Ovary (tissue), 9 donors: ENCODE results near the gene ZNF8. TPM values are rescaled to one million over a fixed set of nuclear protein-coding genes. Genes with fewer than 3 reads are reported as not detected.

Experiments
- DNase-seq, 5 donors: peaks; one replicate each; pipeline ENCODE4 v3.0.0-alpha.2; 2019 to 2020
- H3K27ac ChIP-seq, 2 donors: fragments of 200-600 bp; one replicate each; pipeline versions ENCODE4 v1.5.1 to v1.8.0; 2019 to 2022
- H3K27me3 ChIP-seq: fragments of 200-600 bp; one replicate; pipeline ENCODE4 v1.8.0; 2022
- H3K36me3 ChIP-seq: fragments of 200-600 bp; sonication (generic); one replicate; pipeline ENCODE4 v1.5.1; 2019
- H3K4me1 ChIP-seq: one replicate; pipeline ENCODE4 v1.8.1; 2013; ENCODE audit warnings: mild to moderate bottlenecking, moderate library complexity; ENCODE audit not compliant: insufficient read depth
- H3K4me3 ChIP-seq: fragments of 200-600 bp; sonication (generic); one replicate; pipeline ENCODE4 v1.5.1; 2017
- H3K9me3 ChIP-seq, 2 donors: fragments of 200-600 bp in 1 of 2; sonication (generic) in 1 of 2; one replicate each; pipeline versions ENCODE4 v1.5.1 to v1.8.1; 2013 to 2019; ENCODE audit warnings: mild to moderate bottlenecking in 1 of 2, moderate library complexity in 1 of 2
- EP300 ChIP-seq: sonication (generic); formaldehyde crosslinking; IDR thresholded peaks from one replicate; pipeline ENCODE4 v1.6.1; 2017; ENCODE audit warnings: antibody characterized with exemption
- POLR2A ChIP-seq: fragments of 450-650 bp; IDR thresholded peaks from one replicate; pipeline ENCODE4 v1.6.1; 2017; ENCODE audit warnings: antibody characterized with exemption, mild to moderate bottlenecking, moderate library complexity
- WGBS, 3 donors: extraction: QIAGEN DNeasy Blood & Tissue Kit in 1 of 3; methylation state at CpG; one replicate each; pipeline versions ENCODE4 v1.1.5 to v1.1.7; 2013 to 2017; 5-methylcytosine and 5-hydroxymethylcytosine counted together
- intact Hi-C, 4 donors: fragments of 100-400 bp; cut with DNase I; formaldehyde crosslinking; loops; one replicate each; pipeline versions ENCODE4 v1.11.0 to v1.15.1; 2022 to 2023
- polyA plus RNA-seq, 2 donors: library from polyadenylated mRNA; stranded (reverse); fragments of 200-250 nt in 1 of 2; fragments of 350-450 nt in 1 of 2; fragmentation: Illumina TruSeq in 1 of 2; extraction: RNeasy Lipid Tissue Mini Kit (QIAGEN cat#74804) in 1 of 2; gene quantifications; one replicate each; pipeline ENCODE4 v1.2.3, GENCODE V29; 2013 to 2014
- total RNA-seq, 7 donors: library from RNA; depleted of rRNA in 2 of 7; stranded (reverse); fragments of >200 nt in 2 of 7; fragmentation: NEBNext Ultra II Directional in 3 of 7; extraction: Animal tissue kit (Norgen Biotek cat#: 25700) in 3 of 7; gene quantifications; one replicate each; pipeline versions ENCODE4 v1.1.0 to v1.2.4, GENCODE V29; 2016 to 2023
- TF ChIP-seq, protein P1 (sequence below), 3 donors: fragments of 450-650 bp in 2 of 3; fragments of 200-600 bp in 1 of 3; IDR thresholded peaks; one replicate each; pipeline versions ENCODE4 v1.5.1 to v1.8.0; 2016 to 2022; ENCODE audit warnings: antibody characterized with exemption in 3 of 3, mild to moderate bottlenecking in 1 of 3
- donor health status: DM: no; HTN: no; CAD: no; lungs with moderate emphysema.
- donor health status: DM: no; HTN: no; CAD: no.
- donor health status: Bipolar disorder and iron deficiency.
- donor health status: DM: yes; HTN: yes; CAD: no.
- donor health status: DM: no; HTN: no; CAD: no.
- donor health status: DM: yes; HTN: yes; CAD: no.

Gene ZNF8
- total and polyA plus RNA-seq, 9 donors: 2.7 to 10.6 (median 7.2) TPM

DNA sequence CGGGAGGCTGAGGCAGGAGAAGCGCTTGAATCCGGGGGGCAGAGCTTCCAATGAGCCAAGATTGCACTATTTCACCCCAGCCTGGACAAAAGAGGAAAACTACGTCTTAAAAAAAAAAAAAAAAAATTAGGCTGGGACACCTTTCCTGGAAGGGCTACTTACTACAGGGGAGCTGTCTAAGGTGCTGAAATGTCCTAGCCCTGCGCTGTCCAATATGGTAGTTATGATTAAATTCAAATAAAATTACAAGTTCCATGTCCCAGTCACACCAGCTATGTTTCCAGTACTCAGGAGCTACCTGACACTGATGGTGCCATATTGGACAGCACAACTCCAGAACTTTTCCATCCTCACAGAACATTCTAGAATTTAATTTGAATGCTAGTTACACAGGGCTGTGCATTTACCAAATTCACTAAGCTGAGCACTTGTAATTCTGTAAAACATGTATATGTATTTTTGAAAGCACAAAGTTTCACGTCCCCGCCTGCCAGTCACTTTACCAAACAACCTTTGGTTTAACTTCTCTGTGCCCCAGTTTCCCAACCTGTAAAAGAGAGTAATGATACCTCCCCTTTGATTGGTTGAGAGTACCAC, 38.8 kb downstream of the ZNF8 start:
- Histone ChIP-seq H3K27me3 (no peaks in the 10 kb centered on the region), H3K27ac (no peak overlapping the region), H3K36me3 (no peaks in the 10 kb centered on the region), H3K4me3 (no peak overlapping the region), H3K4me1 (no peaks in the 10 kb centered on the region), H3K9me3 (no peaks in the 10 kb centered on the region)
- TF ChIP-seq POLR2A: no peak
- TF ChIP-seq EP300: no peak
- TF ChIP-seq, protein P1, sequence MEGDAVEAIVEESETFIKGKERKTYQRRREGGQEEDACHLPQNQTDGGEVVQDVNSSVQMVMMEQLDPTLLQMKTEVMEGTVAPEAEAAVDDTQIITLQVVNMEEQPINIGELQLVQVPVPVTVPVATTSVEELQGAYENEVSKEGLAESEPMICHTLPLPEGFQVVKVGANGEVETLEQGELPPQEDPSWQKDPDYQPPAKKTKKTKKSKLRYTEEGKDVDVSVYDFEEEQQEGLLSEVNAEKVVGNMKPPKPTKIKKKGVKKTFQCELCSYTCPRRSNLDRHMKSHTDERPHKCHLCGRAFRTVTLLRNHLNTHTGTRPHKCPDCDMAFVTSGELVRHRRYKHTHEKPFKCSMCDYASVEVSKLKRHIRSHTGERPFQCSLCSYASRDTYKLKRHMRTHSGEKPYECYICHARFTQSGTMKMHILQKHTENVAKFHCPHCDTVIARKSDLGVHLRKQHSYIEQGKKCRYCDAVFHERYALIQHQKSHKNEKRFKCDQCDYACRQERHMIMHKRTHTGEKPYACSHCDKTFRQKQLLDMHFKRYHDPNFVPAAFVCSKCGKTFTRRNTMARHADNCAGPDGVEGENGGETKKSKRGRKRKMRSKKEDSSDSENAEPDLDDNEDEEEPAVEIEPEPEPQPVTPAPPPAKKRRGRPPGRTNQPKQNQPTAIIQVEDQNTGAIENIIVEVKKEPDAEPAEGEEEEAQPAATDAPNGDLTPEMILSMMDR (IDR thresholded peaks at IDR 0.05): no peak
- WGBS, 3 donors: 50 to 57% (median 51%) methylated on average over 7 of the region's 7 CpGs
- DNase-seq: no peak
- intact Hi-C loops: no loop called here

DNA sequence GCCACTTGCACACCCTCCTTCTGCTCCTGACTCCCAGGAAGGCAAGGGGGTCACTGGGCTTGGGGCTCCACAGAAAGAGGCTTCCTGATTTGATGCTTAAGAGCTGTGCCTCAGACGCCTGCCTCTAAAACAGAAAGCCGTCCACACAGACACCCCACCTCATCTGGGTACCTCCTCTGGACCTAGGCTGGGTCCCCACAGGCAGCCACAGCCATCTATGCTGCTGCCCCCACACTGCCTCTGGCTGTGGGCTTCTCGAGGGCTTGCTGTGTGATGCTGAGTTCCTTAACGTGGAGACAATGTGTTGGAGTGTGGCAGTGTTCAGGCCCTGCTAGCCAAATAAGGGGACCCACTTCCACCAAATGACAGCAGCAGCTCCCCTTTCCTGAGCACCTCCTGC, 39.5 kb downstream of the ZNF8 start:
- no peak for TF ChIP-seq EP300
- H3K36me3 ChIP-seq: no peaks in the 10 kb centered on the region
- no peaks in the 10 kb centered on the region for H3K4me1 ChIP-seq
- DNase-seq: no peak
- H3K27me3 ChIP-seq: no peaks in the 10 kb centered on the region
- no peak overlapping the region for H3K4me3 ChIP-seq
- WGBS, 3 donors: 77 to 90% (median 85%) methylated on average over 4 of the region's 4 CpGs
- intact Hi-C loops: no loop called here
- no peaks in the 10 kb centered on the region for H3K9me3 ChIP-seq
- H3K27ac ChIP-seq: no peak overlapping the region

DNA sequence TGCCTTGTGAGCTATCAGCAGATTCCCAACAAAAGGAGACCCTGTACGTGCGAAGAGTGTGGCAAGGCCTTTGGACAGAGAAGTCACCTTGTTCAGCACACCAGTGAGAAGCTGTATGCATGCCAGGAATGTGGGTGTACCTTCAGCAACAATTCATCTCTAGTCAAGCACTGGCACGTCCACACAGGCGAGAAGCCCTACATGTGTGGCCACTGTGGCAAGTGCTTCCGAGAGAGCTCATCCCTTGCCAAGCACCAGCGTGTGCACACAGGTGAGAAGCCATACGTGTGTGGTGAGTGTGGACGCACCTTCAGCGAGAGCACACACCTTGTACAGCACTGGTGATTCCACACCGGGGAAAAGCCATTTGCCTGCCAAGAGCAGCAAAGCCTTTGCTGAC, 40.5 kb downstream of the ZNF8 start:
- no peak for DNase-seq
- Histone ChIP-seq H3K27me3 (no peaks in the 10 kb centered on the region), H3K36me3 (no peaks in the 10 kb centered on the region), H3K4me1 (no peaks in the 10 kb centered on the region), H3K9me3 (no peaks in the 10 kb centered on the region), H3K27ac (no peak overlapping the region), H3K4me3 (no peak overlapping the region)
- no peak for TF ChIP-seq EP300
- TF ChIP-seq, protein P1 (IDR thresholded peaks at IDR 0.05): no peak
- no peak for TF ChIP-seq POLR2A
- intact Hi-C loops: no loop called here
- 91 to 96% (median 91%) methylated on average over 10 of the region's 10 CpGs for WGBS, 3 donors

DNA sequence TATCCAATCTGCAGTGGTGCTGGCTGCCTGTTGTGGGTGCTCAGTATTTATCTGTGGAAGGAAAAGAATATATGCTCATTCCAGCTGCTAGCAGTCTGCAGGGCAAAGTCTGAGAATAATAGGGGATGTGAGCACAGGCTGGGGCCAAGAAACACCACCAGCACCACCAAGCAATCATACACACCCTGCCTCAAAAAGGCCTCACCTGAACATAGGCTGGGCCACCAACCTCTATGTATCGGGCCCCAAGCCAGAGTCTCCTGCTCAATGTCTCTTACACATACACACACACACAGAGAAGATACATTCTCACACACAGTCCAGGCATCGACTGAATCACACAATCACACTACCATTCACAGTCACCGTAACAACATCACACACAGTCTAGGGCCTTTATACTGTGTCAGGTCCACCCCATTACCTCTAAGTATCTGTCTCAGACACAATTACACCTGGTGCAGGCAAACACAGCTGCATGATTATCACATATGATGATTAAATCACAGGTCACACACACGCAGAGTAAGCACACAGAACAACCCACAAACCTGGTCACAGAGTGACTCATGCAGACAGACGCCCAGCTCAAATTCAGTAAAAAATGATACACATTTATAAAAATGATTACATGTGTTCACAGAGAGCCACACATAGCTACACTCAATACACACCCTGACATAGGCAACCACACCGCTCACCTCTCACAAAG, 46.7 kb downstream of the ZNF8 start:
- peak overlapping the region; percentile 1 for H3K4me3 ChIP-seq
- DNase-seq: no peak
- no peak overlapping the region for H3K27ac ChIP-seq
- TF ChIP-seq, protein P1 (IDR thresholded peaks at IDR 0.05): no peak
- no peak for TF ChIP-seq EP300
- TF ChIP-seq POLR2A: no peak
- no peaks in the 10 kb centered on the region for H3K27me3 ChIP-seq
- intact Hi-C loops: no loop called here
- no peaks in the 10 kb centered on the region for H3K36me3 ChIP-seq
- no peaks in the 10 kb centered on the region for H3K9me3 ChIP-seq
- peaks cover 15% of the 10 kb centered on the region for H3K4me1 ChIP-seq
- WGBS, 3 donors: 83 to 86% (median 84%) methylated on average over 6 of the region's 6 CpGs

DNA sequence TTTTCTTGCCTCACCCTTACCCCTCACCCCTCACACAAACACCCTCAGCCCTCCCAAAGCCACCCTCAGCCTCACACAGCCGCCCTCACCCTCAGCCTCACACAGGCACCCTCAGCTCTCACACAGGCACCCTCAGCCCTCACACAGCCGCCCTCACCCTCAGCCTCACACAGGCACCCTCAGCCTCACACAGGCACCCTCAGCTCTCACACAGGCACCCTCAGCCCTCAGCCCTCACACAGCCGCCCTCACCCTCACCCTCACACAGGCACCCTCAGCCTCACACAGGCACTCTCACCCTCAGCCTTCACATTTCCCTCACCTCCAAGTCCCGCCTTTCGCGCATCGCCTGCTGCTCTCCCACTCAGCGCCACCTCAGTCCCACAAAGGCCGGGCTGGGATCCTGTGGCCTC, 47.8 kb downstream of the ZNF8 start:
- H3K36me3 ChIP-seq: no peaks in the 10 kb centered on the region
- peak overlapping the region; percentile 80 to 88 for H3K27ac ChIP-seq
- no peaks in the 10 kb centered on the region for H3K27me3 ChIP-seq
- H3K9me3 ChIP-seq: no peaks in the 10 kb centered on the region
- H3K4me1 ChIP-seq: peaks cover 15% of the 10 kb centered on the region
- WGBS, 3 donors: 1 to 10% (median 3%) methylated on average over 9 of the region's 9 CpGs
- peak overlapping the region; percentile 92 for H3K4me3 ChIP-seq
- intact Hi-C loops: no loop called here
- no peak for DNase-seq
- no peak for TF ChIP-seq EP300
- no peak for TF ChIP-seq POLR2A
- TF ChIP-seq, protein P1 (IDR thresholded peaks at IDR 0.05): no peak
